GM18858 (cell line): ENCODE results near the gene PARN.
"Not testable (repeated sequence)": the region's sequence is repeated elsewhere in the genome, so short reads cannot be mapped to it uniquely, and the experiment has no call there.

Experiments used
- ATAC-seq: cut with Tn5 transposase; IDR thresholded peaks from one replicate; pipeline ENCODE4 v1.9.1; 2021; ENCODE audit not compliant: unreplicated experiment

The PARN gene

DNA sequence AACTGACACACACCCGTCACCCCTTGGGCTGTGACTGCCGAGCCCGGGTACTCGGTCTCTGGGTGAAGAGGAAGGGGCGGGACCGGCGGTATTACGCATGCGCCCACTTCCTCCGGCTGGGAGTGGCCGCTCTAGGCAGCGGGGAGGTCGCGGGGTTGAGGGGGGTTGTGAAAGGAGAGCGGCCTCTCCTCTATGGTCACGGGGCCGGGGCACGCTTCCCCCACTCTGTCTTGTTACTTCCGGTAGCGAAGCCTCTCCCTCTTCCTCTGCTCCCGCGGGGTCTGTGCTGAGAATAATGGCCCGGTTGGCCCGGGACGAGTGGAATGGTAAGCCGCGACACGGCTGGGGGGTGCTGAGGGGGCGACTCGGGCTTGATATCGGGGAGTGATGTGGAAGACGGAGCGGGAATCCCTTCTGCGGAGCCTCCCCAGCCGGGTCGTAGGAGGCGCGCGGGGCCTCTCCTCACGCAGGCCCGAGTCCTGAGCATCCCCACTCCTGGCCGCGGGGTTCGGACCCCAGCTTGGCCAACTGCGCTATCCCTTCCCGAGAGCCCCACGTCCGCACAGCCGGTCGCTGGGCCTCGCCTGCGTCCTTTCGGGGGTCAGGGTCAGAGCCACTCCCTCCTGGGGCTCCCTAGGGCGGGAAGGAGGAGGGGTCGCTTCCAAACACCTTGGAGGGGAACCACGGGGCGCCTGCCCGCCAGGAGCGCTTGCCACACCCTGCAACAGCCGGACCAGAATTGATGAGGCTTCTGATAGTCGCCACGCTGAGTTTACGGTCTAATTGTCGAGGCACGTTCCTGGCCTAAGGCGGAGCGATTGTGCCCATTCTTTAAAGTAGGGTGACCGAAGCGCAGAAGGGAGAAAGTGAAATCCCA is 2.9 kb upstream of the PARN start, which contains the start of gene BFAR:
TSS of gene BFAR (plus strand) at position 259 of the 877 bp plus-strand sequence. CDS start 11,396 bp downstream, outside the sequence.
- peak; percentile 52 for ATAC-seq

DNA sequence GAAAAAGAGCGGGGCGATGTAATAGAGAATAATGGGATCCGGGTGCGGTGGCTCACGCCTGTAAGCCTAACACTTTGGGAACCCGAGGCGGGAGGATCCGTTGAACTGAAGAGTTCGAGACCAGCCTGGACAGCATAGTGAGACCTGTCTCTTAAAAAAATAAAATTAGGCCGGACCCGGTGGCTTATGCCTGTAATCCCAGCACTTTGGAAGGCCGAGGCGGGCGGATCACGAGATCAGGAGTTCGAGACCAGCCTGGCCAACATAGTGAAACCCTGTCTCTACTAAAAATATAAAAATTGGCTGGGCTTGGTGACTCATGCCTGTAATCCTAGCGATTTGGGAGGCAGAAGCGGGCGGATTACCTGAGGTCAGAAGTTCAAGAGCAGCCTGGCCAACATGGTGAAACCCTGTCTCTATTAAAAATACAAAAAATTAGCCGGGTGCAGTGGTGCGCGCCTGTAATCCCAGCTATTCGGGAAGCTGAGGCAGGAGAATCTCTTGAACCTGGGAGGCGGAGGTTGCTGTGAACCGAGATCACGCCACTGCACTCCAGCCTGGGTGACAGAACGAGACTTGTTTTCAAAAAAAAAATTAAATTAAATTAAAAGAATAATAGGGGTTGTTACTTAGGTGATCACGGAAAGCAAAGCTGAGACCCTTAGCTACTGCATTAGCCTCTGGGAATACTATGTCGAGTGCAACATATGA is 715 bp upstream of the PARN start:
- not testable (repeated sequence) for ATAC-seq

DNA sequence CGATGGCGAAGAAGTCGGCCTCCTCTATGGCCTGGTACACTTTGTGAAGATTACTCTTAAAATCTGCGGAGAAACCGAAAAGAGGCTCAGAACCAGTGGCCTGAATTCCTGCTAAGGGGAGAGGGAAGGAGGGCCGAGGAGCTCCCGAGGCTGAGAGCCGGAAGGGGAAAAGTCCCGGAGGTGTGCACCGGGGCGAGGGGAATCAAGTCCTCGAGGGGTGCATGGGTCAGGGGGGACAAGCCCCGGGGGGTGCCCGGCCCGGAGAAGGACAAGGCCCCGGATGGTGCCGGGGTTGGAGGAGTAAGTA is 495 bp downstream of the PARN start:
- ATAC-seq = no peak

DNA sequence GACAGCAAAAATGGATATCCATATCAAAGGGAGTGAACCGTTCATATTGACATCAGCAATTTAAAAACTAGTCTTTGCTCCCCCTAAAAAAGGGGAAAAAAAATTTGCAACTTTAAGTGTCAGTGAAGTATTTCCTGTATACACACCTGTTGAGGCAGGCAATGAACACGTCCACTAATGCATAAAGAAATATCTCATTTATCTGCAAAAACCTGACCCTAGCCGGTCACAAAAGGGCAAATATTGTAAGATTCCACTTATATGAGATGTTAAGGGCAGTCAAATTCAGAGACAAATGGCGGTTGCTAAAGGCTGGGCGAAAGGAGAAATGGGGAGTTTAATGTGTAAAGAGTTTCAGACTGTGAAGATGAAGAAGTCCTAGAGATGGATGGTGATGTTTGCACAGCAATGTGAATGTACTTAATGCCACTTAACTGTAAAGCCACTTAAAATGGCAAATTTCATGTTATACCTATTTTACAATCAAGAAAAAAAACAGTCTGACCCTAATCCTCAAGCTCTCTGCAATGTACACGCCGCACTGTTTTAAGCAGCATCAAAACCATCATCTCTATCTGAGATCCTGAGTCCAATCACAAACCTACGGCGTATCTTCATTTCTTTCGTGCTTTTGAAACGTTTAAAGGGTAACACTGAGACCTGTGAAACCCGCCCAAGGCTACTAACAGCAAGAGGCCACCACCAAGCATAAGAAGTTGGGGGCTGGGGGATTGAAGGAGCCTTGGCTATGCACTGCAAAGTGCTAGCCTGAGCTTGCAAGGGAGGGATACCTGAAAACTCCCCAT is 1.1 kb downstream of the PARN start:
- no peak for ATAC-seq

DNA sequence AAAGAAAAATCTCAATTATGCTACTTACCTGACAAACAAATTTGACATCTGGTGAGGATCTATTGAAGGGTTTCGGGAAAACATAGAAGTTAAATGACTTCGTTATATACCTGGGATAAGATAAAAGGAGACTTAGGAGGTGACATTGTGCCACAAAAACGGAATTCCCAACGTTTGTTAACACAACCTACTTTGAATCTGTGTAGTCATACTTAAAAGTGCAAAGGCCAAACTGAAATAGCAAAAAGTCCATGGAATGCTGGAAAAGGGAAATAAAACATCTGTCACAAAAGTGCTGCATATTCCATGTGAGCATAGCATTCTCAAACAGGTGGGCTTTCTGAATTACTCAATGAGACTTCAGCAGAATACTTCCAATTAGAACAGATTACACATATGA is 3.0 kb downstream of the PARN start:
- ATAC-seq = no peak

DNA sequence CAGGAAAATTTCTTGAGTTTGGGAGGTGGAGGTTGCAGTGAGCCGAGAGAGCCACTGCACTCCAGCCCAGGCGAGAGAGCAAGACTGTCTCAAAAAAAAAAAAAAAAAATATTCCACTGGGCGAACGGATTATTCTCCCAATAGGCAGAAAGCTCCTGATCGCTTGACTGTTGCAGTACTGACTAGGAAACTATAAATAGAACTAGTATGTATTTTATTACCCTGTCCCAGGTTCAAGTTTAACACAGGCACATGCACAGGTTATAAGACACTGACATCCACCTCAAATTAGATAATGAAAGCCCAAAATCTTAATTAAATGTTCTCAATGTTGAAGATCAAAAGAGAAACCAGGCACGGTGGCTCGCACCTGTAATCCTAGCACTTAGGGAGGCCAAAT is 11.5 kb downstream of the PARN start:
- ATAC-seq = no peak

DNA sequence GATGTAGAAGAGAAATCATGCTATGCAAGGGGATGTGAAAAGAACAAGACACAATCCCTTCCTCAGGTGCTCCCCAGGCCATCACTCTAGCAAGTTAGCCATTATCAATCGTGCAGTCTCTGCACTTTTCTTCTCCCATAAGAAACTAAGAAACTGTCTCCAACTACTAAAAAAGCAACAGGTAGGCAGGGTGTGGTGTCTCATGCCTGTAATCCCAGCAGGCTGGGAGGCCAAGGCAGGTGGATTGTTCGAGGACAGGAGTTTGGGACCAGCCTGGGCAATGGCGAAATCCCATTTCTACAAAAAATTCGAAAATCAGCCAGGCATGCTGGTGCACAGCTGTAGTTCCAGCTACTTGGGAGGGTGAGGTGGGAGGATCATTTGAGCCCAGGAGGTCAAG is 13.8 kb downstream of the PARN start:
- no peak for ATAC-seq

DNA sequence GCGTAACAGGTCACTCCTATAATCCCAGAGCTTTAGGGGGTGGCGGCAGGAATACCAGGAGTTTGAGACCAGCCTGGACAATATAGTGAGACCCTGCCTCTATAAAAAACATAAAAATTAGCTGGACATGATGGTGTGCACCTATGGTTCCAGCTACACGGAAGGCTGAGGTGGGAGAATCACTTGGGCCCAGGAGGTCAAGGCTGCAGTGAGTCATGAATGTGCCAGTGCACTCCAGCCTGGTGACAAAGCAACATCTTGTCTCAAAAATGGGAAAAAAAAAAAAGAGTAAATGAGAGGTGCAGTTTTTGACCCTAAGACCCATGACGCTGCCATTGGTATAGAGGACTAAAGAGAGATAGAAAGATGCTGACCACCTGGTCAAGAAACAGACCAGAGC is 16.1 kb downstream of the PARN start:
- no peak for ATAC-seq

DNA sequence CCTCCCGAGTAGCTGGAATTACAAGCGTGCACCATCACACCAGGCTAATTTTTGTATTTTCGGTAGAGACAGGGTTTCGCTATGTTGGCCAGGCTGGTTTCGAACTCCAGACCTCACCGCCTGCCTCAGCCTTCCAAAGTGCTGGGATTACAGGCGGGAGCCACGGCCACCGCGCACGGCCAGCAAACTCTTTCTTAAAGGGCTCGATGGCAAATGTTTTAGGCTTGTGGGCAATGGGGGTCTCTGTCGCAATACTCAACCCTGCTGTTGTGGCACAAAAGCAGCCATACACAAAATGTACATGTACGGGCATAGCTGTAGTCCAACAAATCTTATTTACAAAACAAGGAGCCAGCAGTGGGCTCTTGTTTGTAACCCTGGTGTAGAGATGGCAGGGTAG is 18.4 kb downstream of the PARN start:
- ATAC-seq = no peak

DNA sequence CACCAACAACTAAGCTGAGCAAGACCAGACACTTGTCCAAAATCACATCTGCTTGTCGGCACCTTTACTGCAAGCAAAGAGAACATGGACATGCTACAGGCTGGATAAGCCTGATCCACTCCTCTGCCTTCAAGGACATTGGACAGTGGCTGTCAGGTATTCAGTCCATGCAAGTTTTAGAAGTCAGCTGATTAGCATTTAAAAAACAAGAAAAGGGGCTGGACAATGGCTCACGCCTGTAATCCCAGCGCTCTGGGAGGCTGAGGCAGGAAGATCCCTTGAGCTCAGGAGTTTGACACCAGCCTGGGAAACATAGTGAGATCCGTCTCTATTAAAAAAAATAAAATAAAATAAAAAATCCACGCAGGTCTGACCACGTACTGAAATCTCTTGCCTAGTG is 20.3 kb downstream of the PARN start:
- no peak for ATAC-seq

DNA sequence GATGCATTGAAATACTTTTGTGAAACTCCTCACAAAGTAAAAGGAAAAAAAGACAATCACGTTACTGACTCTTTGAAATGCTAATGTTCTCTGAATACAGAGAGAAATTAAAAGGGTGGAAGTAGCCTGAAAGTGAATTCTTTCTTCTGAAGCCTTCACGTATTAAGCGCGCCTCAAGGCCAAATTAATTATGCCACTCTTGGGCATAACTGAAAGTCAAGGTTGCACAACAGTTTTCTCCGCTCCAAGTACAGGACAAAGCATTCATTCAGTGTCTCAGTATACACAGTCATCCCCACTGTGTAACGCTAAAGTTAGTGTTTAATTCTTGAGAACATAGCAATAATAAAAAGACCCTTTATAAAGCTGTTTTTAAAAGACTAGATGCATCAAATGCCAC is 21.5 kb downstream of the PARN start:
- no peak for ATAC-seq

DNA sequence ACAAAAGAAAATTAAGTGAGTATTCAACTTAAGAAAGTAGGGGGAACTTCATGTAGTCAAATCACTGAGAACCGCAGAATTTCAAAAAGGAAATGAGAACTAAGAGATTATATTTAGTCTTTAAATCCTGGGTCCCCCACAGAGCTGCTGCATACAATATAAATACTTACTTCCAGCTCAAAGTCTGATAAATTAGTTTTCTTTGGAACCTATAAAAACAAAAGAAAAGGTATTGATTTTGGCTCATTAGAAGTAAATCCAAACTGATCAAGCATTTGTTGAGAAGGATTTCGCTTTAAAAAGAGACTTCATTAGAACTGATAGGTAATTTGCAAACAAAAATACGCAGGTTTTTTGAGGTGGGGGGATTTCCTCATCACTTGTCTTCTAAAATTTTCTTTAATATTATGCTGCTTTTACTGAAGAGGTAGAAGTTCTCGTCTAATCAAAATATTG is 21.9 kb downstream of the PARN start:
- peak; percentile 35 for ATAC-seq

DNA sequence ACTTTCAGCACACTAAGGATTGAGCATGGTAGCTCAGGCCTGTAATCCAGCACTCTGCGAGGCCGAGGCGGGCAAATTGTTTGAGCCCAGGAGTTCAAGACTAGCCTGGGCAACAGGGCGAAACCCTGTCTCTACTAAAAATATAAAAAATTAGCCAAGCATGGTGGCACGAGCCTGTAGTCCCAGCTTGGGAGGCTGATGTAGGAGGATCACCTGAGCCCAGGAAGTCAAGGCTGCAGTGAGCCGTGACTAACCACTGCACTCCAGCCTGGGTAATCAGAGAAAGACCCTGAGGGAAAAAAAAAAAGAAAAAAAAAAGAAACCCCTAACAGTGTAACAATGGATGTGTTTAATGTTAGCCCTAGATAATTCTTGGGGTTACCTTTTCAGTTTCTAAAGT is 24.0 kb downstream of the PARN start:
- no peak for ATAC-seq

DNA sequence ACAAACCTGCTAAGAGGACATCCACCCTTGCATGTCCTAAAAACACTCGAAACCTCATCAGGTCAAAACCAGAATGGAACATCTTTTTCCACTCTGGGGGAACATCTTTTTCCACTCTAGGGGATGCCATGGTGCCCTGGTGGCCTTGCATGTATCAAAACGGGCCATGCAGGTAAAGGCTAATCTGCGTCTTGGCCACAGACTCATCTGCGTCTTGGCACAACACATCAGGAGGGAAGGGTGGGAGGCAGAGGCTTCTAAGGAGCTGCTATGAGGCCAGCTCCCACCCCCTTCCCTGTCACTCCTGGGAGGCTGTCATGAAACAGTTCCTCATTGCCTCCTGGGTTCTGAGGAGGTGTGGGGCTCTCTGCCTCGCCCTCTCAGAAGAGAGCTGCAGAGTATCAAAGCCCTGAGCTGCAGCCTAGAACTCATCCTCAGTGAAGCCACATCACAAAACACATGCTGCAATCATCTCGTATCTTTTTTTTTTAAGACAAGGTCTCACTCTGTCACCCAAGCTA is 27.6 kb downstream of the PARN start:
- no peak for ATAC-seq

DNA sequence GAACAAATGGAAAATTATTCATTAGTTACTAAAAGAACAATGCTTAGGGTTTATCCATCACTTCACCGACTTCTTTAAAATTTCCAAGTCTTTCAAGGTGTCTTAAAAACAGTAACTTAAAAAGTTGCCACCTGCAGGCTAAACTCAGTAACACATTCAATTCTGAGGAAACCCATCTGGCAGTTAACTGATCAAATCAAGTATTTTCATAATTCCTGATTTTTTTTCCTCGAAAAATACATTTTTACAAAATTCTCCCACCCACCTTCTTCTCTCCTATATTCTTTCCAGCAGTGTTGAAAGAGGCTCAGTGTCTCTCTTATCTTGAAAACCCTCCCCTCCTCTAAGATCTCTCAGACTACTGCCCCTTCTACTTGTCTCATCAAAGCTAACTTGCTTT is 29.9 kb downstream of the PARN start:
- ATAC-seq = no peak

DNA sequence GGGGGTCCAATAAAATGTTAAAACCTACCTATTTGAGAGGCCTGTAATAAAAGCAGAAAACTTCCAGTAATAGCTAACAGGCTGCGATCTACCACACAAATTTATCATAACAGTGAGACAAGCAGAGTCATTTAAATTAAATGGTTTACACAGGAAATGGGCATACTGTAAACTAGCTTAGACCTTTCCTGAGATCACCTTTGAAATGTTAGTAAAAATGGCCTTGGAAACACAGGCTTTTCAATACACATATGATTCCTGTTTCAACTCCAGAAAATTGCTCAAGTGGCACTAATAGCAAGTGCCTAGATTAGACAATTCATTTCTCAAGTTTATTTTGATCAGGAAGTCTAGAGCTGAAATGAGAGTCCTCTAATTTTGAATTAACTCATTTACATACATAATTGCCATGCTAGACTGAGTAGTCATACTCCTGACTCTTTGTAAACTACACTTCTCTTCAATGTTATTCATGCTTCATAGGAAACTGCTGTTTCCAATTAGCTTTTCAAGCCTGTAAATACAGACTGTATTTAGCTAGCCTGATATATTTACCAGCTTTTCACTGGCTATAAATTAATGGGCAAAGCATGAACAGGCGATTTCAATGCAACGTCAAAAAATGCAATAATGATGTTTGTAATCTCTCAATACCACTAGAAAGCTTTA is 43.3 kb downstream of the PARN start:
- no peak for ATAC-seq

DNA sequence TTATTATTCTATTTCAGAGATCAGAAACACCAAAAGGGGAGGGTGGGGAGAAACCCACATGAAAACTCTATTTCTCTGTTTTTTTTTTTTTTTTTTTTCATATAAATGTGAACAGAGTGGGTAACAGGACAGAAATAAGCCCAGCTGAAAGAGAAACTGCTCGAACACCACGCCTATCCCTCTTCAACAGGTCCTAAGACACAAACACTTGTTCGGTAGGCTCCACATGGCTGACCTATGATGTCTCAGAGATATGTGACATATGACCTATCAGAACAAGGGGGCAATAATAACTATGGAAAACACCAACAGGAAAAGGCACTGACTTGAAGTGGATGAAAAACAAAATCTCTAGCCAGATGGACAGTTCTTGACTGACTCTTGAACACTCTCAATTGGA is 44.8 kb downstream of the PARN start:
- no peak for ATAC-seq

DNA sequence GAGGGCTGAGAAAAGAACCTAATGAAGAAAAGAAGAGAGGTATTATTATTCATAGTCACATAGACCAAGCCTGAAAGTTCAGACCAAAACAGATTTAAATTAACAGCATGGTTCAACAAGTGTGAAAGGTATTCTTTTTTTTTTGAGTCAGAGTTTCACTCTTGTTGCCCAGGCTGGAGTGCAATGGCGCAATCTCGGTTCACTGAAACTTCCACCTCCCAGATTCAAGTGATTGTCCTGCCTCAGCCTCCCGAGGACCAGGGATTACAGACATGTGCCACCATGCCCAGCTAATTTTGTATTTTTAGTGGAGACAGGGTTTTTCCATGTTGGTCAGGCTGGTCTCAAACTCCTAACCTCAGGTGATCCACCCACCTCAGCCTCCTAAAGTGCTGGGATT is 49.1 kb downstream of the PARN start:
- not testable (repeated sequence) for ATAC-seq

DNA sequence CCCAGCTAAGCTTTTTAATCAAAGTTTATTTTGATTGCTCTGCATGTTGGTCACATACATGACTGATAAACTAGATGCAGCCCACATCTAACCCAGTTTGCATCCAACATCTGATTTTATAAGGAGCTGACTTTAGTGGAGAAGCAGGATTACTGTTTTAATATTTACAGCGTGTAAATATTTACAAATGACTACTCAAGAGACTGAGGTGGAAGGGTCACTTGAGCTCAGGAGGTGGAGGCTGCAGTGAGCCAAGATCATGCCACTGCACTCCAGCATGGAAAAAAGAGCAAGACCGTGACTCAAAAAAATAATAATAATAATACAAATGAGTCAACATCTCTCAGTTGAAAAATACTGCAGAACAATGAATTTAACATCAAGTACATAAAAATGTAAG is 50.8 kb downstream of the PARN start:
- ATAC-seq = no peak

DNA sequence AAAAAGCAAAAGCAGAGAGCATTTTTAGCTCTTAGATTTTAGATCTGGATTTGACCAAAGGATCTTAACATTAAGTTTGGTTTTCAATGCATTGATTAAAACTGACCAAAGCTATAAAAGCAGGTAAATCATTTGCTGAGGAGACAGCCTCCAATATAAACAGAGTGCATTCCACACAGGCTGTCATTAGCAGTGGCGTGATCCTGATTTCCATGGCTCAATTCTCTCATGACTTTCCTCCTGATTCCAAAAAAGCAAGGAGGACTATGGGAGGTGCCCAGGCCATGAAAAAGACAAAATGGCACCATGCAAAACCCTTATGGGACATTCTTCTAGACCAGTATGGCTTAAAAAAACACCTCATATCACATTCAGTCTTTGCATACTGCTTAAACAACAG is 53.5 kb downstream of the PARN start:
- no peak for ATAC-seq

DNA sequence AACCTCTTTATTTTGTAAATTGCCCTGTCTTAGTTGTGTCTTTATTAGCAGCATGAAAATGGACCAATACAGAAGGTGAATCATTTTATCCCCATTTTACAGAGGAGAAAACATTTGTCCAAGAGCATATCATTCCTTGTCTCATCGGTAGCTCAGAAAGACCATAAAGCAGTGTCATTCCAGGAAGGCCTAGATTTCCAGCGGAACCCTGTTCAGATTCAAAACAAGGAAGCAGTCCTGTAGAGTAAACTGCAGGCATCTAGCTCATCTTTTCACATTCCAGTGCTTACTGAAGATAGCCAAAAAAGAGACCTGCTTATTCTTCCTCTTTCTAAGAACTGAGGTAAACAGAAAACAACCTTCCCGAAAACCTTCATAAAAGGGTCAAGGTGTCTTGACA is 54.0 kb downstream of the PARN start:
- no peak for ATAC-seq
